ENCODE measurements around the gene CYP2S1.
A peak's percentile ranks its signal among the peaks of the same experiment; 100 is the strongest.
"Not testable (repeated sequence)": the region's sequence is repeated elsewhere in the genome, so short reads cannot be mapped to it uniquely, and the experiment has no call there.

CYP2S1 gene, protein sequence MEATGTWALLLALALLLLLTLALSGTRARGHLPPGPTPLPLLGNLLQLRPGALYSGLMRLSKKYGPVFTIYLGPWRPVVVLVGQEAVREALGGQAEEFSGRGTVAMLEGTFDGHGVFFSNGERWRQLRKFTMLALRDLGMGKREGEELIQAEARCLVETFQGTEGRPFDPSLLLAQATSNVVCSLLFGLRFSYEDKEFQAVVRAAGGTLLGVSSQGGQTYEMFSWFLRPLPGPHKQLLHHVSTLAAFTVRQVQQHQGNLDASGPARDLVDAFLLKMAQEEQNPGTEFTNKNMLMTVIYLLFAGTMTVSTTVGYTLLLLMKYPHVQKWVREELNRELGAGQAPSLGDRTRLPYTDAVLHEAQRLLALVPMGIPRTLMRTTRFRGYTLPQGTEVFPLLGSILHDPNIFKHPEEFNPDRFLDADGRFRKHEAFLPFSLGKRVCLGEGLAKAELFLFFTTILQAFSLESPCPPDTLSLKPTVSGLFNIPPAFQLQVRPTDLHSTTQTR

GRCh38 chr19:41192574-41193429 is at the start of gene CYP2S1:
Gene CYP2S1, plus strand, starts transcription at chr19:41193219. Its CDS starts 46 bp downstream, at chr19:41193265.
- Histone ChIP-seq H3K4me1 (peaks cover 0 to 12% (median 7%) of the 10 kb centered on the region in 4 donors), H3K9me3 (no peaks in the 10 kb centered on the region), H3K36me3 (no peaks in the 10 kb centered on the region), H3K4me3 (peak within 1 kb of the TSS; percentile 20 to 35), H3K27me3 (peaks cover 0 to 52% of the 10 kb centered on the region in 2 donors), H3K27ac (no peak within 1 kb of the TSS)
- intact Hi-C loops (cut with DNase I; ENCODE audit: low total_unique reads): no loop called here
- TF ChIP-seq, protein P1, sequence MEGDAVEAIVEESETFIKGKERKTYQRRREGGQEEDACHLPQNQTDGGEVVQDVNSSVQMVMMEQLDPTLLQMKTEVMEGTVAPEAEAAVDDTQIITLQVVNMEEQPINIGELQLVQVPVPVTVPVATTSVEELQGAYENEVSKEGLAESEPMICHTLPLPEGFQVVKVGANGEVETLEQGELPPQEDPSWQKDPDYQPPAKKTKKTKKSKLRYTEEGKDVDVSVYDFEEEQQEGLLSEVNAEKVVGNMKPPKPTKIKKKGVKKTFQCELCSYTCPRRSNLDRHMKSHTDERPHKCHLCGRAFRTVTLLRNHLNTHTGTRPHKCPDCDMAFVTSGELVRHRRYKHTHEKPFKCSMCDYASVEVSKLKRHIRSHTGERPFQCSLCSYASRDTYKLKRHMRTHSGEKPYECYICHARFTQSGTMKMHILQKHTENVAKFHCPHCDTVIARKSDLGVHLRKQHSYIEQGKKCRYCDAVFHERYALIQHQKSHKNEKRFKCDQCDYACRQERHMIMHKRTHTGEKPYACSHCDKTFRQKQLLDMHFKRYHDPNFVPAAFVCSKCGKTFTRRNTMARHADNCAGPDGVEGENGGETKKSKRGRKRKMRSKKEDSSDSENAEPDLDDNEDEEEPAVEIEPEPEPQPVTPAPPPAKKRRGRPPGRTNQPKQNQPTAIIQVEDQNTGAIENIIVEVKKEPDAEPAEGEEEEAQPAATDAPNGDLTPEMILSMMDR (IDR thresholded peaks at IDR 0.05): no peak
- no peak for DNase-seq

DNA sequence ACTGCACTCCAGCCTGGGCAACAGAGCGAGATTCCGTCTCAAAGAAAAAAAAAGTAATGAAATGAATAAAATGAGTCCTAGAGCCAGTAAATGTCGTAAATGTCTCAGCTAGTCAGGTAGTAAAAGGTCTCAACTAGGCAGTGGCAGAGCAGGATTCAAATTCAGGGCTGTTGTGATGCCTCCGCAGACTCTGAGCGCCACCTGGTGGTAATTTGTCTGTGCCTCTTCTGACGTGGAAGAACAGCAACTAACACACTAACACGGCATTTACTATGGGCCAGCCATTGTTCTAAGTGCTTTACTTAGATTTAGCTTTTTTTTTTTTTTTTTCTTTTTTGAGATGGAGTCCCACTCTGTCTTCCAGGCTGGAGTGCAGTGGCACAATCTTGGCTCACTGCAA is 48.6 kb upstream of the CYP2S1 start:
- Histone ChIP-seq H3K9me3 (no peaks in the 10 kb centered on the region), H3K4me3 (no peak overlapping the region), H3K4me1 (no peaks in the 10 kb centered on the region), H3K27ac (no peak overlapping the region), H3K36me3 (no peaks in the 10 kb centered on the region), H3K27me3 (peaks cover 0 to 14% of the 10 kb centered on the region in 2 donors)
- DNase-seq: peak; percentile 80 to 86
- intact Hi-C loops (cut with DNase I; ENCODE audit: low total_unique reads): loop anchor here (10.0 kb wide), 1 partner anchor 480 kb away; no protein-coding TSS in a partner anchor
- TF ChIP-seq, protein P1 (IDR thresholded peaks at IDR 0.05): peak; percentile 69 to 76

GRCh38 chr19:41149831-41150230 is 43.2 kb upstream of the CYP2S1 start:
- intact Hi-C loops (cut with DNase I; ENCODE audit: low total_unique reads): loop anchor here (10.0 kb wide), 1 partner anchor 485 kb away; no protein-coding TSS in a partner anchor

GRCh38 chr19:41150986-41151385 is 42.0 kb upstream of the CYP2S1 start:
- H3K9me3 ChIP-seq; intact Hi-C loops (cut with DNase I; ENCODE audit: low total_unique reads); DNase-seq; H3K4me3 ChIP-seq; H3K4me1 ChIP-seq; H3K27ac ChIP-seq; H3K36me3 ChIP-seq: not testable (repeated sequence)
- H3K27me3 ChIP-seq: peaks cover 0 to 14% of the 10 kb centered on the region in 2 donors

More at GRCh38 chr19:41149831-41150230, 43.2 kb upstream of the CYP2S1 start:
- Histone ChIP-seq H3K4me1 (no peaks in the 10 kb centered on the region), H3K27ac (no peak overlapping the region), H3K9me3 (no peaks in the 10 kb centered on the region), H3K27me3 (peaks cover 0 to 14% of the 10 kb centered on the region in 2 donors), H3K36me3 (no peaks in the 10 kb centered on the region), H3K4me3 (no peak overlapping the region)
- TF ChIP-seq, protein P1 (IDR thresholded peaks at IDR 0.05): no peak
- DNase-seq: no peak

GRCh38 chr19:41154060-41154459 is 39.0 kb upstream of the CYP2S1 start:
- intact Hi-C loops (cut with DNase I; ENCODE audit: low total_unique reads): no loop called here
- H3K36me3 ChIP-seq: no peaks in the 10 kb centered on the region
- H3K27me3 ChIP-seq: peaks cover 0 to under 1% of the 10 kb centered on the region in 2 donors
- H3K27ac ChIP-seq: no peak overlapping the region
- H3K4me3 ChIP-seq: no peak overlapping the region
- H3K9me3 ChIP-seq: peaks cover 0 to 10% (median 0%) of the 10 kb centered on the region in 3 donors
- no peaks in the 10 kb centered on the region for H3K4me1 ChIP-seq
- TF ChIP-seq, protein P1 (IDR thresholded peaks at IDR 0.05): no peak
- no peak for DNase-seq

Data from tibial artery (tissue), 4 donors.